LNCaP clone FGC (cell line): ENCODE measurements around the gene MOGAT1.
A peak's percentile ranks its signal among the peaks of the same experiment; 100 is the strongest.

Source experiments
- DNase-seq: peaks from one replicate; pipeline ENCODE4 v3.0.0-alpha.2; 2011; ENCODE audit warnings: low read depth
- H3K4me3 ChIP-seq: 2 replicates; pipeline ENCODE4 v1.5.1; 2011; ENCODE audit warnings: mild to moderate bottlenecking, low read depth, low read length, control low read depth
- CTCF ChIP-seq: IDR thresholded peaks from 2 replicates; pipeline ENCODE4 v1.5.1; 2012; ENCODE audit warnings: mild to moderate bottlenecking; ENCODE audit not compliant: control insufficient read depth, insufficient read depth; ENCODE audit errors: extremely low read depth

MOGAT1 gene

GRCh38 chr2:222708274-222708710 lies 36.8 kb downstream of the MOGAT1 start:
- no peak overlapping the region for H3K4me3 ChIP-seq
- DNase-seq: peak; percentile 28
- peak; percentile 83 for TF ChIP-seq CTCF

GRCh38 chr2:222709191-222709891 lies 37.9 kb downstream of the MOGAT1 start:
- H3K4me3 ChIP-seq: no peak overlapping the region
- no peak for TF ChIP-seq CTCF
- no peak for DNase-seq

GRCh38 chr2:222710736-222711135 lies 39.3 kb downstream of the MOGAT1 start:
- H3K4me3 ChIP-seq: no peak overlapping the region
- TF ChIP-seq CTCF: no peak
- DNase-seq: no peak

GRCh38 chr2:222711315-222711940 lies 40.0 kb downstream of the MOGAT1 start:
- DNase-seq: no peak
- no peak overlapping the region for H3K4me3 ChIP-seq
- no peak for TF ChIP-seq CTCF

- TF ChIP-seq CTCF: no peak
- DNase-seq: no peak
- H3K4me3 ChIP-seq: no peak overlapping the region
These were observed 41.5 kb downstream of the MOGAT1 start for GRCh38 chr2:222713002-222713401.

GRCh38 chr2:222714361-222715241 lies 43.1 kb downstream of the MOGAT1 start:
- no peak overlapping the region for H3K4me3 ChIP-seq
- DNase-seq: no peak
- TF ChIP-seq CTCF: no peak
